GM23248 (cell line): Measurements from ENCODE around the gene ZNF76.

Source experiments
- EZH2 ChIP-seq: fragments of 200-600 bp; sonication (generic); IDR thresholded peaks from 2 replicates; pipeline ENCODE4 v1.6.1; 2018; ENCODE audit warnings: antibody characterized with exemption, mild to moderate bottlenecking; ENCODE audit not compliant: insufficient read depth, poor library complexity, severe bottlenecking
- EZH2phosphoT487 ChIP-seq: fragments of 200-600 bp; sonication (generic); IDR thresholded peaks from 2 replicates; pipeline ENCODE4 v1.6.1; 2018; ENCODE audit warnings: antibody characterized with exemption, moderate library complexity, mild to moderate bottlenecking, low read depth; ENCODE audit not compliant: insufficient read depth

- TF ChIP-seq EZH2 (no peak), EZH2phosphoT487 (no peak)
These were observed 709 bp upstream of the ZNF76 start for GRCh38 chr6:35258858-35259193.
